ENCODE results near the gene HLCS.

HLCS gene

GRCh38 chr21:36701756-36702621 is 264.5 kb downstream of the HLCS start:
- Histone ChIP-seq H3K4me1 (ENCODE audit: control insufficient read depth, insufficient read depth, low read length) (peaks cover 57% of the 10 kb centered on the region), H3K4me3 (ENCODE audit: low read length in 2 of 2) (peak overlapping the region in 1 of 2 donors; percentile 57), H3K27me3 (ENCODE audit: control insufficient read depth in 1 of 2, insufficient read depth in 2 of 2, low read length in 2 of 2) (peaks cover 81 to 97% of the 10 kb centered on the region in 2 donors), H3K9ac (ENCODE audit: low read length in 2 of 2) (no peak overlapping the region), H3K9me3 (ENCODE audit: control insufficient read depth in 2 of 2, low read length in 2 of 2) (no peaks in the 10 kb centered on the region), H3K36me3 (ENCODE audit: control insufficient read depth in 2 of 2, insufficient read depth in 2 of 2, low read length in 2 of 2) (no peaks in the 10 kb centered on the region), H3K27ac (ENCODE audit: low read length) (no peak overlapping the region)

DNA sequence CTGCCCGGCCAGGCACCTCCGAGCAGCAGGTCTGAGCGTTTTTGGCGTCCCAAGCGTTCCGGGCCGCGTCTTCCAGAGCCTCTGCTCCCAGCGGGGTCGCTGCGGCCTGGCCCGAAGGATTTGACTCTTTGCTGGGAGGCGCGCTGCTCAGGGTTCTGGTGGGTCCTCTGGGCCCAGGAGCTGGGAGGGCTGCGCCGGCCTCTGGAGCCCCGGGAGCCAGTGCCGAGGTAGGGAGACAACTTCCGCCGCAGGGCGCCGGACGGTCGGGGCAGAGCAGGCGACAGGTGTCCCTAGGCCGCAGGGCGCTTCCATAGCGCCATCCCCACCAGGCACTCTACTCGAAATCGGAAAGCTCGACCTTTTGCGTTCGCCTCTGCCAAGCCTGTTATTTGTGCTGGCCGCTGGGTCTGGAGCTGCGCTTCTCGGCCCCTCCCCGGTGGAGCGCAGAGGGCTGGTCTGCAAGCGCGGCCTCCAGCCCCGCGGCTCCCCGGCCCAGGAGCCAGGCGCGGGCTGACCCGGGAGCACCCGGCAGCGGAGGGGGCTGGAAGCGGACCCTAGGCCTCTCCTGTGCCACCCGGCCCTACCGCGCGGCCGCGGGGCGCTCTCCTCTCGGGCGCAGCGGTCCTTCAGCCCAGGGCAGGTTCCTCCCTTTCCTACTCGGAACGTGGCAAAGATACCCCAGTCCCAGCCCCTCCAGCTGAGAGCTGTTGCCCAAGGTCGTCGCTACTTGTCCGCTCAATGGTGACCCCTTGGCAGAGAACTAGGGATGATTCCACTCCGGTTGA is 265.3 kb downstream of the HLCS start:
- Histone ChIP-seq H3K27ac (ENCODE audit: low read length) (no peak overlapping the region), H3K9me3 (ENCODE audit: control insufficient read depth in 2 of 2, low read length in 2 of 2) (no peaks in the 10 kb centered on the region), H3K36me3 (ENCODE audit: control insufficient read depth in 2 of 2, insufficient read depth in 2 of 2, low read length in 2 of 2) (no peaks in the 10 kb centered on the region), H3K27me3 (ENCODE audit: control insufficient read depth in 1 of 2, insufficient read depth in 2 of 2, low read length in 2 of 2) (peaks cover 81 to 97% of the 10 kb centered on the region in 2 donors), H3K4me1 (ENCODE audit: control insufficient read depth, insufficient read depth, low read length) (peaks cover 54% of the 10 kb centered on the region), H3K4me3 (ENCODE audit: low read length in 2 of 2) (peak overlapping the region in 1 of 2 donors; percentile 57), H3K9ac (ENCODE audit: low read length in 2 of 2) (no peak overlapping the region)
